Testis (tissue), 2 donors: ENCODE data around the gene EFCAB13.

Experiments used
- CTCF ChIP-seq, 3 experiments: fragments of 450-650 bp in 2 of 3; fragments of 200-600 bp in 1 of 3; sonication (generic) in 1 of 3; IDR thresholded peaks; one replicate each; pipeline ENCODE4 v1.5.1; 2016 to 2019; ENCODE audit warnings: antibody characterized with exemption in 3 of 3, mild to moderate bottlenecking in 2 of 3, moderate library complexity in 1 of 3
- POLR2A ChIP-seq: fragments of 450-650 bp; IDR thresholded peaks from one replicate; pipeline ENCODE4 v1.6.1; 2017; ENCODE audit warnings: antibody characterized with exemption, mild to moderate bottlenecking, moderate library complexity

- no peak for TF ChIP-seq CTCF (IDR thresholded peaks at IDR 0.05)
- TF ChIP-seq POLR2A, result no peak
Observed at GRCh38 chr17:47297661-47298400, 25.9 kb upstream of the EFCAB13 start.
